Activated gamma-delta T cell treated with anti-CD3 and anti-CD28 coated beads, Interleukin-2, amount 50 U/mL, for 16 hours (primary cell): Measurements from ENCODE around the gene AURKAIP1.
"Not testable (repeated sequence)": the region's sequence is repeated elsewhere in the genome, so short reads cannot be mapped to it uniquely, and the experiment has no call there.

ENCODE experiments used
- DNase-seq: peaks from one replicate; pipeline ENCODE4 v3.0.0-alpha.2; 2020; ENCODE audit warnings: low read depth

Gene AURKAIP1

GRCh38 chr1:1385339-1385738, 10.3 kb upstream of the AURKAIP1 start:
- DNase-seq, result not testable (repeated sequence)

GRCh38 chr1:1381294-1381693, 6.3 kb upstream of the AURKAIP1 start:
- DNase-seq, result no peak

GRCh38 chr1:1380860-1381259, 5.9 kb upstream of the AURKAIP1 start:
- no peak for DNase-seq

DNA sequence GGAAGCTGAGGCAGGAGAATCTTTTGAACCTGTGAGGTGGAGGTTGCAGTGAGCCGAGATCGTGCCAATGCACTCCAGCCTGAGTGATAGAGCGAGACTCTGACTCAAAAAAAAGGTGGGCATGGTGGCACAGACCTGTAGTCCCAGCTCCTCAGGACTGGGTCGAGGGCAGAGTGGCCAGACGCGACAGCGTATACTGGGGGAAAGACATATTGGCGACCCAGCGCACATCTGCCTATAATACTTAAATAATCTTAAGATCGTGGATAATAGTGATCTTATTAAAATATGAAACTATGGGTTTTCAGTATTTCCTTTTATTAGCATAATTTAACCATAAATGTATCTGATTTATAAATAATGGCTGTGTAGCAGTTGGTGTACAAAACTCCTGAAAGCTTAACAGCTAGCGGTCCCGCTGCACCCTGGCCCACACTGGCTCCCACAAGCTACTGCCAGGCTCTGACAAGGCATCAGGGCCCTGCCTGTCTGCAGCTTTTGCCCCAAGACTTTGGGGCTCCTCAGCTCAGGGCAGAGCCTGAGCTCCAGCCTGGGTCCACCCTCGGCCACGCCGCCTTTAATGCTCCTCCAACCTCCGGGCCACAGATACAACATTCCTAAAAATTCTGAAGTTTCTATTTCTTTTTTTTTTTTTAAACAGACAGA, 2.7 kb upstream of the AURKAIP1 start:
- no peak for DNase-seq

DNA sequence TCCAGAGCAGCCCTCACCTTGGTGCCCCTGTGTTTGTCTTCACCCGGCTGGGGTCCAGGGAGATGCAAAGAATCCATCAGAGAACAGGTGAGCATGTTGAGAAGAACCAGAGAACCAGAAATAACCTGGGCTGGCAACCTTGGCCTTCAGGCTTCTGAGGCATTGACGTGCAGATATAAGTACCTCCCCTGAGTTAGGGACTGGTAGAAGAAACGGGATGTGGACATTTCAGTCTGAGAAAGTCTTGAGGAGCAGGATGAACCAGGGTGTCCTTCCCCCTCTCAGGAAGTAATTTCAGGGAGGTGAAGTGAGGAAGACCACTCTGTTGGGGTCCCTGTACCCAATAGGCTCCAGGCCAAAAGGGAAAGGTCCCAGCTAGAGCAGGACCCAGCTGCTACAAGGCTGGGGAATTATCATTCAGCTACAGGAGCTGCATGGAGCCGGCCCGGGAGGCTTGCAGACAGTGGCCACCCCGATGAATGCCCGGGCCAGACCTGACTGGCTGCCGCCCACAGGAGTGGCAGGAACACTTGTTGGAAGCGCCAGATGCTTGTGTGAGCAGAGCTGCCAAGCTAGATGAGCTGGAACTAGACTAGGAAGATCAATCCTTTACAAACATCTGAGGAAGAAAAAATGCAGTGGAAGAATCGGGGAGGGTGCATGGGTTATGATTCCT, 1.7 kb upstream of the AURKAIP1 start:
- no peak for DNase-seq

GRCh38 chr1:1374589-1374928, 448 bp downstream of the AURKAIP1 start:
- no peak for DNase-seq

DNA sequence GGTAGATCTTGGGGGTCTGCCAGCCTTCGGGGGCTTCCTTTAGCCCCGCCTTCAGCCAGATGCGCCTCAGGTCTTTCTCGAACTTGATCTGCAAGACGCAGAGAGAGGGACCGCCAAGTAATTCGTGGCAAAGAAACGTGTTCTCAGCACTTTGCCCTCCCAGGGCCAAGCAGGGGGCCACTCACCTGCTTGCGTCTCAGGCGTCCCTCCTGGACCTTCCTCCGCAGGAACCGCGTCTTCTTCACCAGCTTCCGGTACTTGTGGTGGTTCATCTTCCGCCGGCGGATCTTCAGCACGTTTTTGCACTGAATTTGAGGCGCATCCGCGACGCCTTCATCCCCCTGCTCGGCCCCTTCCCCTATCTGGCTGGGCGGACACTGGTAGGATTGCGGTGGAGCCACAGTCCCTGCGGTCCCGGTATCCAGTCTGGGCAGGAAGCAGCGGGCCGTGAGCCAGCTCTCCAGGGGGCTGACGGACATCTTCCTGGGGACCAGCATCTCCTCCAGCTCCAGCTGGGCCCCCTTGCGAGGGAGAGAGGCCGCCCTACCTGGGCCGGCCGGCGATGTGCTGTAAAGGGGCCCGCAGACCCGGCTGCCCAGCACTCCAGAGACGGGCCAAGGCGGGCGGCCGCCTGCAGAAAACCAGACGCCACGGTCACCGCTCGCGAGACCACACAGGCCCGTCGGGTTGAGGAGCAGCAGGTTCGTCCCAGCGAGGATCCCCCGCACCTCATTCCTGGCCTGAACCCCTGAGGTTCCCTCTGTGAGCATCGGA, 1.0 kb downstream of the AURKAIP1 start:
- DNase-seq, result no peak

- no peak for DNase-seq
Observed at GRCh38 chr1:1373051-1373814, 1.8 kb downstream of the AURKAIP1 start.

GRCh38 chr1:1371746-1372711, 3.0 kb downstream of the AURKAIP1 start:
- peak; percentile 76 for DNase-seq

DNA sequence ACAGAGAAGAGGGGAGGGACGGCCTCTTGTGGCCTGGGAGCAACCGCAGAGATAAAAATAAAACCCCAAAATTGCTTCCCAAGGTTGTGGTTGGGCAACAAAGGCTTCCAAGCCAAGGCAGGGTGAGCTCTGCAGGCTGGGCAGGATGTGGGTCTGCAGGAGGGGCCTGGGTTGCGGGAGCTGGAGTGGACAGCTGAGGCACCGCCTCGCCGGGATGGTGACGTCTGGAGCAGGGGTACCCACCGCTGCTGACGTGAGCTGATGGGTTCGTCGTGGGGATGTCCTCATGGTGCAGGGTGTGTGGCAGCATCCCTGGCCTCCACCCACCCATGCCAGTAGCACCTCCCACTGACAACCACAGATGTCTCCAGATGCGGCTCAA, 3.7 kb downstream of the AURKAIP1 start:
- DNase-seq, result peak; percentile 46

DNA sequence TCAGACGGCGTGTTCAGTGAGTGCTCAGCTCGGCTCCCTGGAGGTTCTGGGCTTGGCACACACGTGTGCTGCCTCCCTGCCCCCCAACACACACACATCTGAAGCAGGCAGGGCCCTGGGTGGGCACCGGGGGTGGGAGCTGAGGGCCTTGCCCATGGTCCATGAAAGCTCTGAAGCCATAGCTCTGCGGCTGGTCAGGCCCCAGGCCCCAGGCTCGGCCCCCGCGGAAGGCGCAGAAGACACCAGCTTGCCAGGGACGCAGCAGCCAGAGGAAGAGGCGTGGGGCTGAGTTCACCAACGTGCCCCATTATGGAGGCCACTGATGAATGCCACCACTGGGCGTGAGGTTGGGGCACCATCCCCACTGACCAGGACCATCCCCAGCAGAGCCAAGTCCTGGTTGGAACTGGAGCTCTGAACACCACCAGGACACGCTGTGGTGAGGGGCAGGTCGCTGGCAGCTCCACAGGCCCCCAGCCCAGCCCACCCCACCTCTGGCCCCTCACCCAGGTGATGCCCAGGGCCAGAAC, 4.2 kb downstream of the AURKAIP1 start:
- no peak for DNase-seq

DNA sequence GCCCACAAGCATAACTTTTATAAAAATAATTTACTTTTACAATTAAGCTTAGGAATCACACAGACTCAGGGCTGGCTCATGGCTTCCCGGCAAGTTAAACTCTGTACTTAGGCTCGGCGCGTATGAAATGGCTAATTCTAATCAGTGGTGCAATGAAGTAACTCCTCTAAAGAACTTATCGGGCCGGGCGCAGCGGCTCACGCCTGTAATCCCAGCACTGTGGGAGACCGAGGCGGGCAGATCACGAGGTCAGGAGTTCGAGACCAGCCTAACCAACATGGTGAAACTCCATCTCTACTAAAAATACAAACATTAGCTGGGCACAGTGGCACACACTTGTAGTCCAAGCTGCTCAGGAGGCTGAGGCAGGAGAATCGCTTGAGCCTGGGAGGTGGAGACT, 4.9 kb downstream of the AURKAIP1 start:
- DNase-seq, result not testable (repeated sequence)

DNA sequence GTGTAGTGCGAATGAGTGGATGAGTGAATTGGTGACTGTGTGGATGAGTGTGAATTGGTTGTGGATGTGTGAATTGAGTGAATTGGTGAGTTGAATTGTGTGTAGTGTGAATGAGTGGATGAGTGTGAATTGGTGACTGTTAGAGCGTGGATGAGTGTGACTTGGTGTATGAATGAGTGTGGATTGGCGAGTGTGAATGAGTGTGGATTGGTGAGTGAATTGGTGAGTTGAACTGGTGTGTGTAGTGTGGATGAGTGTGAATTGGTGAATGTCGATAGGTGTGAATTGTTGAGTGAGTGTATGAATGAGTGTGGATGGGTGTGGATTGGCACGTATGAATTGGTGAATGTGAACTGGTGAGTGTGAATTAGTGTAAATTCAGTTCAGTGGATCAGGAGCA, 7.7 kb downstream of the AURKAIP1 start:
- no peak for DNase-seq

GRCh38 chr1:1366699-1367066, 8.3 kb downstream of the AURKAIP1 start:
- DNase-seq, result no peak

GRCh38 chr1:1365875-1366698, 8.9 kb downstream of the AURKAIP1 start:
- DNase-seq, result no peak

DNA sequence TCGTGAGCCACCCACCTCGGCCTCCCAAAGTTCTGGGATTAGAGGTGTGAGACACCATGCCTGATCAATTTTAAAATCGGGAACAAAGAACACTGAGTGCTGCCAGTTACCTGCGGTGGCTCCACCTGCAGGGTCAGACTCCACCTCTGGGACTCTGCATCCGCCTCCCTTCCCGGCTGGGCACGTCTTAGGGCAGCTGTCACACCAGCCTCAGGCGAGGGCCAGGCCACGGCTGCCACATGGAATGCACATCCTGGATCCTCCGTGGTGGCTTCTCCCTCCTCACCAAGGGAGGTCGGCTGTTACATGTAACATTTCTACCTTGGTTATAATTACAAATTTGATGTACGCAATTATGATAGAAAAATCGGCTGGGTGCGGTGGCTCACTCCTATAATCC, 10.7 kb downstream of the AURKAIP1 start:
- DNase-seq, result no peak

- DNase-seq, result no peak
Observed at GRCh38 chr1:1361982-1362423, 13.0 kb downstream of the AURKAIP1 start.

DNA sequence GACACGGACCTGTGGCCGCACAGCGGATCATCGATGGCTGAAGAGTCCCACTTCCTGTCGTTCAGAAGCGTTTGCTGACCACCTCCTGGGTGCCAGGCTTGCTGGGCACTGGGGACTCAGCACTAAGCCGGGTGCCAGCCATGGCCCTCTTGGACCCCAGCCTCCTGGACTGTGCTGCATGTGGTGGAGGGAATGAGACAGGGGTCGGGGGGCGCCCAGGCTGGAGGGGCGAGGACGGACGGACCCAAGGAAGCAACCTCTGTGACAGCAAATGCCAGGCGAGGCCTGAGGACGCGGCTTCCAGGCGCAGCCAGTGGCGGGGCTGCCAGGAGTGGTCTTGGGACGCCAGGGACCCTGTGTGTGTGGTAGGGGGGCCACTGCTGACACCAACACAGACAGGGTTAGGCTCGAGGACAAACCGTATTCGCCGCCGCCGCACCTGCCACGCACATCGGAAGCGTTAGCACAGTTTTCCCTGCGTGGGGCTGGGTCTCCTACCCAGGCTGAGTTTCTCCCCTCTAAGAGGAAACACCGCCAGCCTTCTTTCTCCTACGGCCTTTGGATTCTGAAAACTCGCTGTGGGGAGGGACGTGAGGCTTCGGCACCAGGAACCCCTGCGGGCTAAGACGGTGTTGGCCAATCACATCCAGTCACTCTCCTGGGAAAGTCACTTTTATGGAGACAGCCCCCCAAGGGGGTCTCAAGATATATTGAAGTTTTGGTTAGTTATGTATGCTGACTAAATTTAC, 13.6 kb downstream of the AURKAIP1 start:
- DNase-seq, result no peak

- no peak for DNase-seq
Observed at GRCh38 chr1:1360506-1361169, 14.4 kb downstream of the AURKAIP1 start.
